NCI-H146 treated with DMSO at 0.1 percent for 48 hours (cell line): ENCODE measurements around the gene UGGT2.
"Not testable (repeated sequence)": the region's sequence is repeated elsewhere in the genome, so short reads cannot be mapped to it uniquely, and the experiment has no call there.

Experiments
- DNase-seq: peaks from one replicate; lab custom pipeline; 2025; ENCODE audit not compliant: unreplicated experiment; lab: John Stamatoyannopoulos, UW

UGGT2 gene

GRCh38 chr13:96051946-96052345 lies 1.3 kb downstream of the UGGT2 start:
- not testable (repeated sequence) for DNase-seq

DNA sequence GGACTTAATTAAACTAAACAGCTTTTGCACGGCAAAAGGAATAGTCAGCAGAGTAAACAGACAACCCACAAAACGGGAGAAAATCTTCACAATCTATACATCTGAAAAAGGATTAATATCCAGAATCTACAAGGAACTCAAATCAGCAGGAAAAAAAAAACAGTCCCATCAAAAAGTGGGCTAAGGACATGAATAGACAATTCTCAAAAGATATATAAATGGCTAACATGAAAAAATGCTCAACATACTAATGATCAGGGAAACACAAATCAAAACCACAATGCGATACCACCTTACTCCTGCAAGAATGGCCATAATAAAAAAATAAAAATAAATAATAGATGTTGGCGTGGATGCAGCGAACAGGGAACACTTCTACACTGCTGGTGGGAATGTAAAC lies 1.7 kb downstream of the UGGT2 start:
- not testable (repeated sequence) for DNase-seq

- DNase-seq: not testable (repeated sequence)
These were observed 2.2 kb downstream of the UGGT2 start for GRCh38 chr13:96050955-96051354.

DNA sequence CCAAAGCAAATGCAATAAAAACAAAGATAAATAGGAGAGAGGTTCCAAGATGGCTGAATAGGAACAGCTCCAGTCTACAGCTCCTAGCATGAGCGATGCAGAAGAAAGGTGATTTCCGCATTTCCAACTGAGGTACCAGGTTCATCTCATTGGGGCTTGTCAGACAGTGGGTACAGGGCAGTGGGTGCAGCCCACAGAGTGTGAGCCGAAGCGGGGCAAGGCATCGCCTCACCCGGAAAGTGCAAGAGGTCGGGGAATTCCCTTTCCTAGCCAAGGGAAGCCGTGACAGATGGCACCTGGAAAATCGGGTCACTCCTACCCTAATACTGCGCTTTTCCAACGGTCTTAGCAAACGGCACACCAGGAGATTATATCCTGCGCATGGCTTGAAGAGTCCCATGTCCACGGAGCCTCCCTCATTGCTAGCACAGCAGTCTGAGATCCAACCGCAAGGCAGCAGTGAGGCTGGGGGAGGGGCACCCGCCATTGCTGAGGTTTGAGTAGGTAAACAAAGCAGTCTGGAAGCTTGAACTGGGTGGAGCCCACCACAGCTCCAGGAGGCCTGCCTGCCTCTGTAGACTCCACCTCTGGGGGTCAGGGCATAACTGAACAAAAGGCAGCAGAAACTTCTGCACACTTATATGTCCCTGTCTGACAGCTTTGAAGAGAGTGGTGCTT lies 6.6 kb downstream of the UGGT2 start:
- DNase-seq: not testable (repeated sequence)

- DNase-seq: no peak
These were observed 9.0 kb downstream of the UGGT2 start for GRCh38 chr13:96044238-96044637.

DNA sequence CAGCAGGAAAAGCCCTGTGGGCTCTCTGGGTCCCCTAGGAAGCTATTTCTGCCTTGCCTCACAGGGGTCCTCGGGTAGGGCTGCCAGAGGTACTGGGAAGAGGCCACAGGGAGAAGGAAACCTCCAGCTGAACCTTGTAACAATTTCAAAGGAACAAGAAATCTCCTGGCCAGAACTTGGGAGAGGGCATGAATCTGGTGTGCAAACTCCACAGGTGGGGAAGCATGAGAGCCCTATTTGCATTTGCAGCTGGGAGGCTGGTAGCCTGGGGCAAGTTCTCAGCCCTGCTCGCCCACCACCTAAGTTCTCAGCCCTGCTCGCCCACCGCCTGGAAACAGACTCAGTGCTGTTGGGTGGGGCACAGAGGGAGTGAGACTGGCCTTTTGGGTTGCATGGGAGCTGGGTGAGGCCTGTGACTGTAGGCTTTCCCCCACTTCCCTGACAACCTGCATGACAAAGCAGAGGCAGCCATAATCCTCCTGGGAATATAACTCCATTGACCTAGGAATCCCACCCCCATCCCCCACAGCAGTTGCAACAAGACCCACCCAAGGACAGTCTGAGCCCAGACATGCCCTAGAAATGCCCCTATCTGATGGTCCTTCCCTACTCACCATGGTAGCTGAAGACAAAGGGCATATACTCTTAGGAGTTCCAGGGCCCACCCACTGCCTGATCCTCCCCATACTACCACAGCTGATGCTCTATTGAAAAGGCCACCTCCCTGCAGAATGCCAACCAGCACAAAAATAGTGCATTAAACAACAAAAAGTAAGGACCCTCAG lies 11.7 kb downstream of the UGGT2 start:
- no peak for DNase-seq

DNA sequence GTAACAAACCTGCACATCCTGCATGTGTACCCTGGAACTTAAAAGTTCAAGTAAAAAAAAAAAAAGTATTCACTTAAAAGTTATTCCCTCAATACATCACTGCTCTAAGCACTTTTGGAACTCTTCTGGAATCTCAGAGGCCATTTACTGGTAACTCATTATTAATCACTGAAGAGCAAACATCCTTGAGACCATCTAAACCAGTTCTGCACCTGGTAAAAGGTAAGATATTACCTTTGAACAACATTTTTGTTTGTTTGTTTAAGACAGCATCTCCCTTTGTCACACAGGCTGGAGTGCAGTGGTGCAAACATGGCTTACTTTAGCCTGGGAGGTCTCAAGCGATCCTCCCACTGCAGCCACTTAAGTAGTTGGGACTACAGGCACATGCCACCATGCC lies 16.7 kb downstream of the UGGT2 start:
- DNase-seq: no peak

DNA sequence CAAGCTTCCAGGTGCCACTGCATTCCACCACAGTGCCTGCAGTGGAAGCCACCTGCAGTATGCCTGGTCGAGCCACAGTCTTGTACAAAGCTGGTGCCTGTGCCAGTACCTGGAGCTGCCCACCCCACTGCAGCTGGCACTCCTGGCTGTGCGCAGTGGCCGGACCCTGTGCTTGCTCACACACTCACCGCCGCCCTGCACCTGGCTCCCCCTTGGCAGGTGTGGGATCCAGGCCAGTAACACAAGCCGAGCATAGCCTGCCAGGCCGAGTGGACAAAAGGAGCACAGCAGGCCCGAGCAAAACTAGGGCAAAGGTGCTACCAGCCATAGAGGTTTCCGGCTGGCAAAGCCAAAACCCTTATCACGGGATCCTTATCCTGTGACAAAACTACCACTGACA lies 18.5 kb downstream of the UGGT2 start:
- no peak for DNase-seq

GRCh38 chr13:96033220-96034015 lies 19.8 kb downstream of the UGGT2 start:
- DNase-seq: no peak

DNA sequence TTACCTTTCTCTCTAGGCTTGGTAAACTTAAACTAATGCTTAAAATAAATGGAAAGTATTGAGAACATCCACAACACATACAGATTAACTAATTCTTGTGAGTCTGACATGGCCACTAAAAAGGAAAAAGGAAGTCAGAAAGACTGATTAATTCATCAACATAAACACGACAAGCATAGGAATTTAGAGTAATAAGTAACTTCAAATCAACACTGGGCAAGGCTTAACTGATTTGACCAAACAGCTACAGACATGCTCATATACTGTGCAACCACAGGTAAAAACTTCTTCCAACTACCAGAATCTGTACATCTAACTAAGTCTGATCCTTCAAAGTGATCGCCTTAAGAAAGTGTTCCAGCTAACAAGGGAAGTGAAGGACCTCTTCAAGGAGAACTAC lies 20.5 kb downstream of the UGGT2 start:
- DNase-seq: no peak

GRCh38 chr13:96029002-96029401 lies 24.2 kb downstream of the UGGT2 start:
- no peak for DNase-seq

DNA sequence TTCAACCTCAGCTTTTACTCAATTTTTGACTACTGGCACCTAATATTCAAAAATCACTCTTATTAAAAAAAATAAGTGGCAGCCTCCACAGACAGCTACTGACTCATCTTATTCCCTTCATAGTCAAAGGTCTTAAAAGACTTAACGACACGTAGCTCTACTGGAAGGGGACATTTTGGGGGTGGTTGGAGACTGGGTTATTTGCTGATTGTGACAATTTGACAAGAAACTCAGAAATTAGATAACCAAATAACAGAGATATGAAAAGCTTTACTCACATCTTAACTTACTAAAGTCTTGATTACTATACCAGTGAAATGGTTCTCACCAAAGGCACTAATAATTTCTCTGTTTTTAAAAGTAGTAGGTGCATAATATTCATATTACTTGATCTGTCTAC lies 25.7 kb downstream of the UGGT2 start:
- DNase-seq: no peak

- DNase-seq: no peak
These were observed 27.9 kb downstream of the UGGT2 start for GRCh38 chr13:96025283-96025682.

DNA sequence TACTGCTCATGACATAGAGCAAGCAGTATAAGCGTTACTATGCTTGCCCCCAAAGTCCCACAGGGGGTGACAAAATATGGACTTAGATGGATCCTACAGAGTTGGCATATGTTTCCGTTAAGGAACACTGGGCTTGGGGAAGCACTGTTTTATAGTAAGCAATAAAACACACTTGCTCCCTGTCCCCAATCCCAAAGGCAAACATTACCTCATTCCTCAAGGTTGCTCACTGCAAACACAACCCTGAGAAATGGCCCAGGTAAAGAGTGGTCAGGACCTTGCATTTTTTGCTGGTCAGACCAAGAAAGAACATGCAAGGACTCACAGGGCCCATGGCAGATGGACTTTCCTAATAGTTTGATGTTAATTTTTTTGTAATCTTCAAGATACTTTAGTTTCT lies 32.3 kb downstream of the UGGT2 start:
- DNase-seq: no peak

DNA sequence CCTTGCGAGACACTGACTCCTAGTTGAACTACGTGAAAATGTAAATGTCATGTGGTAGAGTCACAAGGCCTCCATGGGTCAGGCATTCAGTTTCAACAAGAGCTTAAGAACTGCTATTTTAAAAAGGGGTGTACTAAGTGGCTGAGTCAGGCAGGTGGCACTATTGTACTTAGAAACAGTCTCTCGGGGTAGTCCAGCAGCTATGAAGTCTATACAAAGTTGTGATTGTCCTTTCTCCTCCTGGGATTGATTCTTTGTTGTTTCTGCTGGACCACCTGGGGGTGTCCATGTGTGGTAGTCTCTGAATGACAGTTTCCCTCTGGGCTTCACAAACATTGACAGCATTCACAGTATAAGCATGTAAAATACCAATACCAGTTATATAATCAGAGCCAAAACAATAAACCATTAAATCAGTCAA lies 33.0 kb downstream of the UGGT2 start:
- peak; percentile 82 for DNase-seq

DNA sequence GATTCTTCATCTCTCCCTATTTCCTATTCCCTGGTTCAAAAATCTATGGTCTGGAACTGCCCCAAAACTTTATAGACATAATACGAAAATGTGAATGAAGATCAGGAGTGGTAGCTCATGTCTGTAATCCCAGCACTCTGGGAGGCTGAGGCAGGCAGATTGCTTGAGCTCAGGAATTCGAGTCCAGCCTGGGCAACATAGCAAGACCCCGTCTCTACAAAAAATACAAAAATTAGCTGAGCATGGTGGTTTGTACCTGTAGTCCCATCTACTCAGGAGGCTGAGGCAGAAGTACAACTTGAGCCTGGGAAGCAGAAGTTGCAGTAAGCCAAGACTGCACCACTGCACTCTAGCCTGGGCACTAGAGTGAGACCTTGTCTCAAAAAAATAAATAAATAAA lies 35.1 kb downstream of the UGGT2 start:
- no peak for DNase-seq

- no peak for DNase-seq
These were observed 41.8 kb downstream of the UGGT2 start for GRCh38 chr13:96011291-96011872.

DNA sequence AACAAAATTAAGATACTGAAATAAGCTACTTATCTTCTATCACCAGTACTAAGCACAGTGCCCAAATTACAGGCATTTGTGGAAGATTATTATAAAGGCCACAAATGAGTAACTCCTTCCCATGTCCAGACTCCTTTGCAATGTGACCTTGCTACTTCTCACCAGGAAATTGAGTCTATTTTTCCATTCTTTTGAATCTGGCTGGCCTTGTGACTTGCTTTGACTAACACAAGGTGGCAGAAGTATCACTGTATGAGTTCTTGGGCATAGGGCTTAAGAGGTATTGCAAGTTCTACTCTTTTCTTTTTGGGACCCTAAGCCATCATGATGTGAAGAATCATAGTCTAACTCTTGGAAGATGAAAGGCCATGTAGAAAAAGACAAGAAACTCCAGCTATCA lies 49.9 kb downstream of the UGGT2 start:
- DNase-seq: no peak

DNA sequence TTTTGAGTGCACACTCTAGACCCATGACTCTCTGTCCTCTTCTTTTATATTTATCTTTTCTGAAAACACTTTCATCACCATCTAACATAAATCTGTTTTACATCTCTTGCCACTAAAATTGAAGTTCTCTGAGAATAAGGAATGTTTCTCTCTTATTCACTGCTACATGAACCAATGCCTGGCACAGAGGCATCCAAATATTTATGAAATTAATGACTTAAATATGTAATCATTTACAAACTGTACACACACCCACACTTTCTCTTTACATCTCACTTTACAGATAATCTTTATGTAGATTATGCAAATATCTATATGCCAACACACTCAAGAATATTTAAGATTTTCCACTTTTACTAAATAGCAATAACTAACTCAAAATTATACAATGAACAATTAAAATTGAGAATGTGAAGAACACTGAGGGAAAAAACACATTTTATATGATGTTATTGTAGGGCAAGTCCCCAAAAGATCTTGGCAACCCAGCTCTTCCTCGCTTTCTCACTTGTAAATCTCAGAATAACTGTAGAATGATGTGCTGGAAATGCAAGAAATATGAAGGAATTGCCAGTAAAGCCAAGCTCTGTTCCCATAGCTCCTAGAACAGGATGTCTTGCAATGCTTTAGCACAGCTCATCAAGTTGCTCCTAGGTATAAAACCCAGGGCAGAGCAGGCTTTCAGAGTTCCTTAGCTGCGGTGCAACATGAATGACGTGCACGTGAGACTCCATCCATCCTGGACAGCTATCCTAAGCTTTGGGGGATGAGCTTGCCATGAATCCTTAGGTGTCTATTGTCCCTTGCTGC lies 50.7 kb downstream of the UGGT2 start:
- no peak for DNase-seq

DNA sequence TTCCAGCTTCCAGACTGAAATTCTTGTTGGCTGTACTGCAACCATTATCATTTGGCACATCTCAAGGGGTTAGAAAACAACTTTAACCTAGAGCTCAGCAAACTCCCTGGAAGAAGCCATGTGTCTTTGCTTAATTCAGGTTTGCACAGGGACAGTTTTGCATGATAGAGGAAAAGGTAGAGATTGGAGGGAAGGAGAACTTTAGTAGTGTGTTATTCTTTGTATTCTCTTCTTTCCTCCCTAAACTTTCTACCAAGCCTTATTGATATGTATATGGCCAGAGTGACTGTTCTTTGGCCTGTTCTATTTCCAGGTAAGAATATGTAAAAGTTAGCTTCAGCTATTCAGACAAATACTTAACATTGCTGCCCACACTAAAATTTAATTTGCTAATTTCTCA lies 53.1 kb downstream of the UGGT2 start:
- no peak for DNase-seq

- DNase-seq: no peak
These were observed 65.4 kb downstream of the UGGT2 start for GRCh38 chr13:95987841-95988240.
